T-helper 1 cell treated with Interleukin-12 subunit alpha and Interleukin-12 subunit beta and Interleukin-4 antibody, amounts not matched to agents 30 ng/mL and 1 ng/mL, for 36 hours (primary cell): ENCODE measurements around the gene NUCKS1. TPM values are rescaled to one million over a fixed set of nuclear protein-coding genes. Genes with fewer than 3 reads are reported as not detected.

Experiments used
- intact Hi-C: fragments of 100-400 bp; cut with micrococcal nuclease; formaldehyde crosslinking; loops from one replicate; pipeline ENCODE4 v1.15.1; 2024
- total RNA-seq: library from RNA; stranded (reverse); gene quantifications from 2 replicates; pipeline ENCODE4 v1.2.3, GENCODE V29; 2022

Gene NUCKS1
- total RNA-seq, result 135 and 148 TPM in 2 replicates

GRCh38 chr1:205750138-205751035 is at the start of gene NUCKS1:
Gene NUCKS1 (minus strand): TSS chr1:205750182. CDS start chr1:205749973, 209 bp downstream.
- intact Hi-C loops, result loop anchor here (1.0 to 2.0 kb wide), 4 partner anchors 25 to 1302 kb away; partner anchors contain the start of genes PFKFB2, RAB29 and SLC41A1

- intact Hi-C loops, result no loop called here
Observed at GRCh38 chr1:205798577-205798976, 48.6 kb upstream of the NUCKS1 start.

GRCh38 chr1:205797168-205797567 is 47.2 kb upstream of the NUCKS1 start:
- intact Hi-C loops, result no loop called here

- intact Hi-C loops, result no loop called here
Observed at GRCh38 chr1:205794011-205794730, 44.2 kb upstream of the NUCKS1 start.

- intact Hi-C loops, result no loop called here
Observed at GRCh38 chr1:205792961-205793673, 43.1 kb upstream of the NUCKS1 start.

GRCh38 chr1:205792481-205792881 is 42.5 kb upstream of the NUCKS1 start:
- intact Hi-C loops, result no loop called here

- intact Hi-C loops, result loop anchor here (1.0 kb wide), 6 partner anchors 22 to 315 kb away; partner anchors contain the start of gene SLC41A1
Observed at GRCh38 chr1:205791568-205792180, 41.7 kb upstream of the NUCKS1 start.

GRCh38 chr1:205787287-205787916 is 37.4 kb upstream of the NUCKS1 start:
- intact Hi-C loops, result no loop called here

GRCh38 chr1:205786601-205787000 is 36.6 kb upstream of the NUCKS1 start:
- intact Hi-C loops, result no loop called here

- intact Hi-C loops, result no loop called here
Observed at GRCh38 chr1:205785446-205785845, 35.5 kb upstream of the NUCKS1 start.

- intact Hi-C loops, result loop anchor here (2.0 kb wide), 3 partner anchors 29 to 255 kb away; partner anchors contain the start of gene SLC41A1
Observed at GRCh38 chr1:205783904-205784303, 33.9 kb upstream of the NUCKS1 start.

GRCh38 chr1:205783433-205783795 is 33.4 kb upstream of the NUCKS1 start:
- intact Hi-C loops, result loop anchor here (2.0 kb wide), 3 partner anchors 29 to 255 kb away; partner anchors contain the start of gene SLC41A1

GRCh38 chr1:205782627-205783432 is 32.8 kb upstream of the NUCKS1 start:
- intact Hi-C loops, result loop anchor here (1.0 to 2.0 kb wide), 5 partner anchors 30 to 254 kb away; partner anchors contain the start of gene SLC41A1

GRCh38 chr1:205780335-205780734 is 30.4 kb upstream of the NUCKS1 start:
- intact Hi-C loops, result no loop called here

- intact Hi-C loops, result loop anchor here (10.0 kb wide), 2 partner anchors 653 to 1547 kb away; partner anchors contain the start of genes CD55 and RBBP5
Observed at GRCh38 chr1:205777994-205778393, 28.0 kb upstream of the NUCKS1 start.

- intact Hi-C loops, result loop anchor here (1.0 to 10.0 kb wide), 10 partner anchors 25 to 1549 kb away; partner anchors contain the start of genes CD55, NUCKS1, PM20D1 and RBBP5
Observed at GRCh38 chr1:205775717-205776056, 25.7 kb upstream of the NUCKS1 start.

- intact Hi-C loops, result loop anchor here (1.0 to 10.0 kb wide), 10 partner anchors 25 to 1550 kb away; partner anchors contain the start of genes CD55, NUCKS1, PM20D1 and RBBP5
Observed at GRCh38 chr1:205775015-205775716, 25.2 kb upstream of the NUCKS1 start, which contains the start of gene RAB29. Gene RAB29 (minus strand): TSS chr1:205775482. CDS start chr1:205774956, 526 bp downstream.
